HG03103 (cell line): ENCODE measurements around the gene SYVN1.
A peak's percentile ranks its signal among the peaks of the same experiment; 100 is the strongest.
"Not testable (repeated sequence)": the region's sequence is repeated elsewhere in the genome, so short reads cannot be mapped to it uniquely, and the experiment has no call there.

Source experiments
- ATAC-seq: cut with Tn5 transposase; IDR thresholded peaks from one replicate; pipeline ENCODE4 v1.9.1; 2021; ENCODE audit warnings: low read depth; ENCODE audit not compliant: unreplicated experiment

SYVN1 gene

DNA sequence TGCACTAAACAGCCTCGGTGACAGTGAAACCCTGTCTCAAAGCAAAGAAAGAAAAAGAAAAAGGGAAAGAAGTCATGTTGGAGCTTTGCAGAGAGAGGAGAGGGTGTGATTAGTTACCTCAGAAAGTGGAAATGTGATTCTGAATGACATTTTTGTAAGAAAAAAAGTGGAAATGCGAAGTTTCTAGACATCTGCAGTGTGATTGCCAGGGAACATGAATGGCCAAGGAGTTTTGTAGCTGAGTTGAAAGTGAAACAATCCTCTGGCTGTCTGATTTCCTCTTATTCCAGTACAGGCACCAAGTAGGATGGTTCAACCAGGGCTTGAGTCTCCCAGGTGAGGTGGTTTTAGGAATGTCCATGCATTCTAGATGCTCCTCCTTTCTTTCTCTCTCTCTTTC lies 17.8 kb upstream of the SYVN1 start:
- ATAC-seq: no peak

DNA sequence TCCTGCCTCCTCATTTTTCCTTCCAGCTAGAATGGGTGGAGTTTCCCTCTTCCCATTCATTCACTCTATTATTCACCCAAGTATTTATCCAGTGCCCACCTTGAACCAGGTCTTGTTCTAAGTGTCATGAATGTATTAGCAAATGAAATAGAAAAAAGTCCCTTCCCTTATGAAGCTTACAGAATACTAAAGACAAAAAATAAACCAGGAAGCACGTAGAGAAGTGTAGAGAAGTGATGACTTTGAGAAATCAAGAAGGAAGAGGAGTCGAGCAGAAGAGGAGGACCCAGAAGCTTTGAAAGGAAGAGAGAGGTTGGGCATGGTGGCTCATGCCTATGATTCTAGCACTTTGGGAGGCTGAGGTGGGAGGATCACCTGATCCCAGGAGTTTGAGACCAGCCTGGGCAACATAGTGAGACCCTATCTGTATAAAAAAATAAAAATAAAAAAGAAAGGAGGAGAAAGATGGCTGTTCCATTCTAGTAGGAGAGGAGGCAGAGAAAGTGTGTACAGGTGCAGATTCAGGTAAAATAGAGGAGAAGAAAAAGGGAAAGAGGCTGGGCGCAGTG lies 17.1 kb upstream of the SYVN1 start:
- no peak for ATAC-seq

DNA sequence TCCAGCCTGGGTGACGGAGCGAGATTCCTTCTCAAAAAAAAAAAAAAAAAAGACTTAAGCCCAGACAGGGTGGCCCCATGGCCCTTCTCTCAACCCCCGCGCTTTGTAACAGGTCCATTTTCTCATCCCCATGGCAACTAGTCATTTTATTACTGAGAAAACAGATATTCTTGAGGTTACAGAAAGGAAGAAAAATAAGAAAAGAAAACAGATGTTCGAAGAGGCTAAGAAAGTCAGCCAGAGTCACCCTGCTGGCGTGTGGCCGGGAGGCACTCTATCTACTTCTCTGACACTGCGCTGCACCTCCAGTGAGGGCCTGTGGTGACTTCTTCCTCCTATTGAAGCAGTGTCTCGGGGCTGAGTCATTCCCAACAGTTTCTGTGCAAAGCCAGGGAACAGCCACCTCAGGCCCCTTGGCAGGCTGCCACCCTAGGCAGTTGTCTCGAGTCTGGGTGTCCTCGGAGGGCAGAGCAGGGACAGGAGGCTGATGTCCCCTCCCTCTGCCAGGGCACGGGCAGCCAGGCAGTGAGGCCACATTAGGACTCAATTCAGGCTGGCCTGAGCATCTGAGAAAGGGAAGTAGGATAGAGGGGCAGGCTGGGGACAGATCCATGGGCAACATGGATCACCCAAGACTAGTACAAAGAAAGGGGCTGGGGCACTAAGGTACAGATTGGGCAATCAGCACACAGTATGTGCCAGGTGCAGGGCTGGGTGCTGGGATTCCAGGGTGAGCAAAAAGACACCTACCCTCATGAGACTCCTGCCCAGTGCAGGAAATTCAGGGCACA lies 16.4 kb upstream of the SYVN1 start:
- no peak for ATAC-seq

DNA sequence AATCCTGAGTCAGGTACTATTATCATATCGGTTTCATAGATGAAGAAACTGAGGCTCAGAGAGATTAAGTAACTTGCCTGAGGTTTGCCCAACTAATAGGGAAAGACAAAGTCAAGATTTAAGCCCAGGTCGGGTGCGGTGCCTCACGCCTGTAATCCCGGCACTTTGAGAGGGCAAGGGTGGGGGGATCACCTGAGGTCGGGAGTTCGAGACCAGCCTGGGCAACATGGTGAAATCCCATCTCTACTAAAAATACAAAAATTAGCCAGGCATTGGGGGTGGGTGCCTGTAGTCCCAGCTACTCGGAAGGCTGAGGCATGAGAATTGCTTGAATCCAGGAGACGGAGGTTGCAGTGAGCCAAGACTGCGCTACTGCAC lies 15.8 kb upstream of the SYVN1 start:
- not testable (repeated sequence) for ATAC-seq

DNA sequence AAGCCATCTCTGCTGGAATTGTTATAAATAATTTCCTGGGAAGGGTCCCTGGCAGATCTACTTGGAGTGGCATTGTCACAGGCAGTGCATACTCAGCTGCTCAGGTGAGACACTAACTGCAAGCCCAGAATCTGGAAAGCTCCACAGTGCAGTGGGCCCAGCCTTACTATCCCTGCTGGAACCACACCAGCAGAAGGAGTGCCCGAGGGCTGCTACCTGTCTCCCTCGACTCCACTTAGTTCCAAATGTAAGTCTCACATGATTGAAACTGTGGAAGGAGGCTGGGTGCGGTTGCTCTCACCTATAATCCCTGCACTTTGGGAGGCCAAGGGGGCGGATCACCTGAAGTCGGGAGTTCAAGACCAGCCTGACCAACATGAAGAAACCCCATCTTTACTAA lies 14.3 kb upstream of the SYVN1 start:
- ATAC-seq: no peak

DNA sequence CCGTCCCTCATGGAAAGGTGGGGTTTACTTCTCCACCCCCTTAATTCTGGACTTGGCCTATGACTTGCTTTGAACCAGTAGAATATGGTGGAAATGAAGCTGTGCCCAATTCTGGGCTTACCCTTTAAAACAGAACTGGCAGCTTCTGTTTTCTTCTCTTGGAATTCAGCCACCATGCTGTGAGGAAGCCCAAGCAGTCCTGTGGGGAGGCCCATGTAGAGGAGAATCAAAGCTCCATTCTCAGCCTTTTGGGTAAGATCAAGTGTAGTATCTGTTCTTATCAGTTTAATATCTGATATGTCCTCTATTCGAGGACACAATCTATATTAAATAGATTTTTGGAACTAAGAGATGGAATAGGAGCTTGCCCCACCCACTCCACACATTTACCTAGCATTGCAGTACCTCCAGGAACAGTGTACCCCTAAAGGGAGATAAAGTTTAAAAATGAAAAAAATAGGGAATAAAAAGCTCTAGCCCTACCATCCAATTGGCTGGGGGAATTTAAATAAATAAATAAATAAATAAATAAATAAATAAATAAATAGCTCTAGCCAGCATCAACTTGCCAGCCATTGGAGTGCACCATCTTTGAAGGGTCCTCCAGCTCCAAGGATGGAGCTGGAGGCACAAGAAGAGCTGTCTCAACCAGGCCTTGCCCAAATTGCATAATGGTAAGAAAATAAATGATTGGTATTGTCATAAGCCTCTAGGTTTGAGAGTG lies 13.2 kb upstream of the SYVN1 start:
- ATAC-seq: no peak

DNA sequence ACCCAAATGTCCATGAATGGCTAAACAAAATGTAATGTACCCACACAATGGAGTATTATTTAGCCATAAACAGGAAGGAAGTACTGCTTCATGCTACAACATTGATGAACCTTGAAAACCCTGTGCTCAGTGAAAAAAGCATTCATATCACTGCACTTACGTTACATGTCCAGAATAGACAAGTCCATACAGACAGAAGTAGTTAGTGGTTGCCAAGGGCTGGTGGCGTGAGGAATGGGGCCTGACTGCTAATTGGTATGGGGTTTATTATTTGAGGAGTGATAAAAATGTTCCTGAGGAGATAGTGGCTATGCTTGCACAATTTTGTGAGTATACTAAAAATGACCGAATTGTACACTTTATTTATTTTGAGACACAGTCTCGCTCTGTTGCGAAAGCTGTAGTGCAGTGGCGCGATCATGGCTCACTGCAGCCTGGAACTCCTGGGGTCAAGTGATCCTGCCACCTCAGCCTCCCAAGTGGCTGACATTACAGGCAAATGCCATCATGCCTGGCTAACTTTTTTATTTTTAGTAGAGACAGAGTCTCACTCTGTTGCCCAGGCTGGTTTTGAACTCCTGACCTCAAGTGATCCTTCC lies 7.7 kb upstream of the SYVN1 start:
- no peak for ATAC-seq

DNA sequence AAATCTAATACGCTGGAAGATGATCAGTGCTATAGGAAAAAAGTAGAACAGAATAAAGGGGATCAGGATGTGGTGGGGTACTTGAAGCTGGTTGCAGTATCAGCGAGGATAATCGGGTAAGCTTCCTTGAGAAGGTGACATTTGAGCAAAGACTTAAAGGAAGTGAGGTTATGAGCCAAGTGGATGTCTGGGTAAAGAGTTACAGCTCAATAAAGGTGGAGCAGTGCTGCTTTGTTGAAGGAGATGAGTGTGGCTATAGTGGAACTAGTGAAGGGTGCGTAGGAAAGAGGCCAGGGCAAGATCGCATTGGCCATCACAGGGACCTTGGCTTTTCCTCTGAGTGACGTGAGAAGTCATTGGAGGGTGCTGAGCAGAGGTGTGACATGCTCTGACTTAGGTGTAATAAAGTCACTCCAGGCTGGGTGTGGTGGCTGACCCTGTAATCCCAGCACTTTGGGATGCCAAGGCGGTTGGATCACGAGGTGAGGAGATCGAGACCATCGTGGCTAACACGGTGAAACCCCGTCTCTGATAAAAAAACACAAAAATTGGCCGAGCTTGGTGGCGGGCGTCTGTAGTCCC lies 2.3 kb upstream of the SYVN1 start:
- ATAC-seq: no peak

DNA sequence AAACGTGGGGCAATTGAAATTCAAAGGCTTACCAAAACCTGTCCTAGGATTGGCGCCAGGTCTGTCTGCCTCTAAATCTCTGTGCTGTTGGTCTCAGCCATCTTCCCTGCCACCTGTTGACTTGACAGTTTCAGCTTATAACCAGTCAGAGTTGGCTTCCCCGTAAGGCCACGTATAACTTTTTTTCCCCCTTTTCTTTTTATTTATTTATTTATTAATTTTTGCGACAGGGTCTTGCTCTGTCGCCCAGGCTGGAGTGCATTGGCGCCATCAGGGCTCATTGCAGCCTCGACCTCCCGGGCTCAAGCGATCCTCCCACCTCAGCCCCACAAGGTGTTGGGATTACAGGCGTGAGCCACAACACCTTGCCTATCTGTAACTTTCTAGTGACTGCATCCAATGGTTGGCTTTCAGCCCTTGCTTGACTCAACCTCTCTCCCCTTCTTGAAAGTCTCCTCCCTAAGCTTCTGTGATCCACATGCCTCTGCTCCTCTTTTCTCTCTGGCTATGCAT lies 1.4 kb upstream of the SYVN1 start:
- no peak for ATAC-seq

DNA sequence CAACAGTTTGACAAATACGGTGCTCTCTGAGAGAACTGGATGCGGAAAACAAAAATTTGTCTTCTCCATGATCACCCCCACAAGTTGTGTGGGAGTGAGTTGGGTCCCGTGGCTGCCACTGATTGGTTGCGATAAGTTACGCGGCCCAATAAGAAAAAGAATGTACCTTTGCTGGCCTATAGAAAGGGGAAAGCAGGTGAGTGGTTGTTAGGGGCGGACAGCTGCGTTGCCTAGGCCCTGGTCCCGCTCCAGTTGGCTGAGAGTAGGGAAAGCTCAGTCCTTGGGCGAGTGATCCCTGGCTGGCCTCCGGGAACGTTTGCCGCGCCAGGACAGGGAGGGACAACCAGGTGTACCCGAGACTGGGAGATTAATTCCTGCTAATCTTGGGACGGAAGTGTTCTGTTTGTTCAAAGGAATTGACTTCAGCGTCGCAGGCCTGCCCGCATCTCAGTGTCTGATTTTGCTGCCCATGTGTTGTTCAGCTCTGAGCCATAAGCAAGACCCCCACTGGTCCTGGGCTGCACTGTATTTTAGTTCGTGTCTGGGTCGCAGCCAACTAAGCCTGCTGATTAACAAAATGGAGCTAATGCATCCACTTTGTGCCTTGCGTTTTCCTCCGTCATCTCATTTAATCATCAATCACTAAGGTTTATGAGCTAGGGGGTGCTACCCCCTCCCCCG lies 773 bp upstream of the SYVN1 start:
- peak; percentile 58 for ATAC-seq

DNA sequence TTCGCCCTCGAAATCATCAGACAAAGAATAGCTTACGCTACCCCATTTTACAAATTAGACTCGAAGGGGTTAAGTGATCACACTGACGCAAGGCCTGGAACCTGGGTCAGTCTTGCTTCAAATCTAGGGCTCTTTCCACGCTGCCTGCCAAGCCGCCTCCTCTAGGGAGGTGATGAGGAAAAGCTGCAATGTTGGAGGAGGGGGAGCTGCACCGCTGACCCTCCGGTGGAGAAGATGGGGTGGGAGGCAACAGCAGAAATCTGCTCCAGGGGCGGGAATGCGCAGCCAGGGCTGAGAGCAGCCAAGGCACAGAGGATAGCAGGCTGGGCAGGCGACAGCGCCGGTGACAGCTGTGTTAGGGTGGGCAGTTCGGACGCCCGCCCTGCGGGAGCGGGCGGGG lies 595 bp downstream of the SYVN1 start:
- ATAC-seq: no peak

DNA sequence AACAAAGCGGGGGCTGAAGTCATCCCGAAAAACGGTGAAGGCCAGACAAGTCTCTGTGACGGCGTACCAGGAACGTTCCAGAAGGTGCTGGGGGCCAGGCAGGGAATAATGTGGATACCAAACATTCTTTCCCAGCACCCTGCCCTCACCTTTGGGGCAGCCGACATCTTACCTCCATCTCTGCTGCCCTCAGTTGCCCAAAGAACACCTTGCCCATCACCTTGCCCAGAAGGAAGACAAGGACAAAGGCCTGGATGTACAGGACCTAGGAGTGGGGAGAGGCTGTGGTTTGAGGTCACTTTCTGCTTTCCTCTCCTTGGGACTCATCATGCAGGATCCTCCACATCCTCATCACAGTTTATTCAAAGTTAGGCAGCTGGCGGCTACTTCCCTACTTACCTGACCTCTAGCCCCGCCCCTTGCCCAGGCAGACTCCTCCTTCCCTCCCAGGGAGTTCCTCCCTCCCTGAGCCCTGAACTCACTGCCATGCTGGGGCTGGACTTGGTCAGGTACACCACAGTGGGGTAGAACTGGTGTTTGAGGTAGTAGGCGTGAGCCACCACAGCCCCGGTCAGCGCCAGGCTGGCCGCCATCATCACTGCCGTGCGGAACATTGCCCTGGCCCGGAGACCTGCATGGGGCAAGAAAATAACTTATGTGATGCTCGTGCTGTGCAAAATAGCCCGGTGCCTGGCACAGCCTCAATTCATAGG lies 1.2 kb downstream of the SYVN1 start:
- no peak for ATAC-seq

DNA sequence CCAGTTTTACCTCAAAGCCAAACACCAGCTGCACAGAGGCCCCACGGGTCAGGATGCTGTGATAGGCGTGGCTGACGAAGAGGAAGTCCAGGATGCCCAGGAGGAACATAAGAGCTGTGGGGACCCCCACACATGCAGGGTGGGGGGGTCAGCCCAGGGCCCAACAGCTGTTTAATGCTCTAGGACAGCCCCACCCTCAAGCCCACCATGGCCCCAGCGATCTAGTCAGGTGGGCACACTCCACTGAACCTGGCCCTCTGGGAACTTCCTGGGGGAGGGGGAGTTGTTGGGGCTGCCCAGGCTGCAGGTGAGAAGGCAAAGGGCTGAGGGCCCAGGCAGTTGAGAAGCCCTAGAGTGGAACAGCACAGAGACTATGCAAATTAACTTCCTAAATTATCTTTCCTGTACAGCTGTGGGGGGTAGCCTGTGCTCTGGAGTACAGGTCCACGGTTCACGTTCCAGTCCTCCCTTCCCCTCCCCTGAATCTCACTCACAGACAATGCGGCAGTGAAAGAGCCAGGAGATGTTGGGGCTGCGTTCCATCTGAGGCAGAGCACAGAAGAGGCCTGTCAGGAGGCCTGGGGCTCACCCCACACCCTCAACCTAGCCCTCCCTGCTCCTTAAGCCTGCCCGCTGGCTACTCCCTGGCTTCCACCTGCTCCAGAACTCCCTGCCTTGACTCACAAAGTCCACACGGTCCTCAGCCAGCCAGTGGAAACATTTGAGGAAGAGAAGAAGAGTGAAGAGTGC lies 1.9 kb downstream of the SYVN1 start:
- ATAC-seq: peak; percentile 40

DNA sequence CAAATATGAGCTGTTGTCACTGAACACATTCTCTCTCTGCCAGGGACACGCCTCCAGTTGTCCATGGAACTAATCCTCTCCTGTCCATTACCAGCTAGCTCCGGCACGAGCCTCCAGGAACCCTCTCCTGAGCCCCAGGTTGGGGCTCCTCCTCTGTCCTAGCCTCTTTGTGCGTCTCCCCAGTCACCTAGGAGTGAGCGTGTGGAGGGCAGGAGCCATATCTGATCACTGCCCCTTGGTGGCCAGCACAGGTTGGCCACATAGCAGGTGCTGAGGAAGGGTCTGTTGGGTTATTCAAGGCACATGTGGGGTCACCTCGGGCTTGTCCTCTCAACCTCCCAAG lies 2.5 kb downstream of the SYVN1 start:
- ATAC-seq: no peak

DNA sequence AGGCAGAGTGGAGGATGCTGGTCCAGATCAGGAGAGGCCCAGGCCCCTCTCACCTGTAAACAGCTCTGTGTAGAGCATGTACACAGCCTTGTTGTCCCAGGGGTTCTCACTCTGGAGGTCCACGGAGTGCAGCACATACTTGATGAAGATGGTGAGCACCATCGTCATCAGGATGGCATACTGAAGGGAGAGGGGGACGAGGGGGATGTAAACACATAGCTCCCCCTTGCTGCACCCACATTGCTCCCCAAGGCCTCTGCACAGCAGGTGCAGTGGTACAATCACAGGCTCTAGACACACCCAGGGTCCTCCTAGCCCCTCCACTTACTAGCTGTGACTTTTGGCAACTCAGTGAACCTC lies 2.9 kb downstream of the SYVN1 start:
- no peak for ATAC-seq

DNA sequence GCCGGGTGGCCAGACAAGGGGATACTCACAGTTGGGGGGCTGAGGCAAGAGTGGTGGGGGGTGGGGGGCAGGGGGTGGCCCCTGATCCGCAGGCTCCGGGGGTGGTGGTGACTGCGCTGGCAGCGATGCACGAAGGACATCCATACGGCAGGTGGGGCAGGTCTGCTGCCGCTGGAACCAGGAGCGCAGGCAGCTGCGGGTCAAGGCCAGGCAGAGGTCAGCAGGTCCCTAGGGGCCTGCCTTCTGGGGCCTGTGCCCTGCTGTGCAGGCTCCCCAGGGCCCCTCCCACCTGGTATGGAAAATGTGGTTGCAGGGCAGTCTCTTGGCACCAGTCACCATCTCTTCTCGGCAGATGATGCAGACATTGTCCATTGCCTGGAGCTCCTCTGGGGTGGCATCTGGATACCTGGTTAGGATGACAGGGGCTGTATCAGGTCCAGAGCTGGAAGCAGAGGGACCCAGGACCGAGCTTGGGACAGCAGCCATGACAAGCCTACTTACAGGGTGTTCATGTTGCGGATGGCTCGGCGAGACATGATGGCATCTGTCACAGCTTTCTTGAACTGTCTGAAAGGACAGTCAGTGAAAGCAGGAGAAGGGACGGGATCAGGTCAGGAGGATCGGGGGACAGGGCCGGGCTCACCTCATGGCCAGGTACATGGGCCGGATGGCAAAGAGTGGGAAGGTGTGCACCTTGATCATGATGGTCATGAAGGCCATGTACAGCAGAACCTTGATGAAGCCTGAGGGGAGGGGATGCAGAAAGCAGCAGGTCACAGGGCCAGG lies 3.5 kb downstream of the SYVN1 start:
- ATAC-seq: no peak

DNA sequence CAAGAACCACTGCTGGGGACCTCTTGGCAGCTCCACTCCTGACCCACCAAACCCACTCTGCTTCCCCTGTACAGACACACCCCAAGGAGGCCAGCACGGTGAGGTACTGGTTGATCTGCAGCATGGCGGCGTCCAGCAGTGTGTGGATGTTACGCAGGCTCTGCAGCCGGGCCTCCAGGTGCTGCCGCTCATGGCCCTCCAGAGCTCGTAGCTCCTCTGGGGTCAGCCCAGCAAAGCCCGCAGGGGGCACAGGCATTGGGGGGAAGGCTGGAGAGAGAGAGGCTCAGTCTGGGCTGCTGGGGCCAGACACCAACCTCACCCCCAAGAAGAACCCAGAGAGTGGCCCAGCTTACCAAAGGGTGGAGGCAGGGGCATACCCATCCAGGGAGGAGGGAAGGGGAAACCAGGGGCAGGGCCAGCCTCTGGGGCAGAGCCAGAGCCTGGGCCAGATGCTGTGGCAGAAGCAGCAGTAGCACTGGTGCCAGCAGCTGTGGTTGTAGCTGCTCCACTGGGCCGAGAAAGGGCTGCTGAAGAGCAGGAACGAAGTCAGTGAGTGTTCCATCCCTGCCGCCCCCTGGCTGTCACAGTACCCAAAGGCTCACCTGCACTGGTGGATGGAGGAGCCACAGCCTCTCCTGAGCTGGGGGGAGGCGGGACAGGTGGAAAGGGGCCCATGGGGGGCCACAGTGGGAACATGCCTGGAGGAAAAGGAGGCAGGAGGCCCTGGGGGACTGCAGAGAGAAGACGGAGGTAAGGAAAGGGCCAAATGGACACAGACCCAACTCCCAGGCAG lies 4.5 kb downstream of the SYVN1 start:
- ATAC-seq: no peak
